OCI-LY7 (cell line): ENCODE results near the gene HRK. TPM values are rescaled to one million over a fixed set of nuclear protein-coding genes. Genes with fewer than 3 reads are reported as not detected.

Experiments used
- BruUV-seq: library from RNA; stranded (reverse); fragments of 400-500 nt; replicated peaks from 2 replicates; lab custom pipeline; 2021; lab: Mats Ljungman, UMichigan
- CTCF ChIA-PET: fragments of 300-600 bp; sonication (Branson Sonifier 250); formaldehyde crosslinking; loops from one replicate; lab custom pipeline; 2022; ENCODE audit warnings: antibody characterized with exemption; ENCODE audit not compliant: unreplicated experiment; lab: Charles Lee
- POLR2A ChIA-PET: fragments of 300-600 bp; sonication (Branson Sonifier 250); formaldehyde crosslinking; loops from one replicate; lab custom pipeline; 2022; ENCODE audit warnings: antibody characterized with exemption; lab: Charles Lee
- DNase-seq: peaks from one replicate; pipeline ENCODE4 v3.0.0-alpha.2; 2015; ENCODE audit warnings: low spot score
- H2AFZ ChIP-seq: fragments of 200-600 bp; sonication (generic), shearing (Covaris generic); 2 replicates; pipeline ENCODE4 v1.6.1; 2014; ENCODE audit warnings: mild to moderate bottlenecking, antibody characterized with exemption, low read length, moderate library complexity
- H3K27ac ChIP-seq: fragments of 200-600 bp; sonication (generic); 2 replicates; pipeline ENCODE4 v1.5.1; 2014; ENCODE audit warnings: mixed run types, low read depth, mild to moderate bottlenecking, moderate library complexity, low read length, inconsistent platforms; ENCODE audit not compliant: poor library complexity, severe bottlenecking
- H3K36me3 ChIP-seq: fragments of 200-600 bp; sonication (generic); 2 replicates; pipeline ENCODE4 v1.6.1; 2014; ENCODE audit warnings: mild to moderate bottlenecking, antibody characterized with exemption, low read length, moderate library complexity, mixed read lengths; ENCODE audit not compliant: insufficient read depth
- H3K4me1 ChIP-seq: fragments of 200-600 bp; sonication (generic); 2 replicates; pipeline ENCODE4 v1.5.1; 2014; ENCODE audit warnings: mild to moderate bottlenecking, low read length; ENCODE audit not compliant: insufficient read depth, poor library complexity, severe bottlenecking
- H3K4me2 ChIP-seq: fragments of 200-600 bp; sonication (generic); 2 replicates; pipeline ENCODE4 v1.6.1; 2014; ENCODE audit warnings: mild to moderate bottlenecking, low read length
- H3K4me3 ChIP-seq: fragments of 200-600 bp; sonication (generic); 2 replicates; pipeline ENCODE4 v1.5.1; 2014; ENCODE audit warnings: mild to moderate bottlenecking, low read depth, low read length; ENCODE audit not compliant: poor library complexity, severe bottlenecking
- H3K79me2 ChIP-seq: fragments of 200-600 bp; sonication (generic); 2 replicates; pipeline ENCODE4 v1.6.1; 2016; ENCODE audit warnings: low read depth, mild to moderate bottlenecking, low read length, moderate library complexity, mixed read lengths; ENCODE audit not compliant: insufficient read depth
- H3K9me2 ChIP-seq: fragments of 200-600 bp; sonication (generic); 2 replicates; pipeline ENCODE4 v1.6.1; 2016; ENCODE audit warnings: mild to moderate bottlenecking, low read length, mixed read lengths; ENCODE audit not compliant: insufficient read depth
- H3K9me3 ChIP-seq: fragments of 200-600 bp; sonication (generic); 2 replicates; pipeline ENCODE4 v1.6.1; 2014; ENCODE audit warnings: mild to moderate bottlenecking, mixed run types, low read length, mixed read lengths
- H4K20me1 ChIP-seq: fragments of 200-600 bp; sonication (generic); 2 replicates; pipeline ENCODE4 v1.6.1; 2014; ENCODE audit warnings: mild to moderate bottlenecking, antibody characterized with exemption, low read length, moderate library complexity, mixed read lengths; ENCODE audit not compliant: insufficient read depth
- EZH2phosphoT487 ChIP-seq: fragments of 200-600 bp; sonication (generic); IDR thresholded peaks from 2 replicates; pipeline ENCODE4 v1.6.1; 2018; ENCODE audit warnings: low read depth, borderline replicate concordance, mild to moderate bottlenecking, mixed run types, antibody characterized with exemption, low read length, moderate library complexity, mixed read lengths
- intact Hi-C: fragments of 100-400 bp; cut with micrococcal nuclease; formaldehyde crosslinking; loops from one replicate; pipeline ENCODE4 v1.10.0; 2022; ENCODE audit not compliant: unreplicated experiment
- total RNA-seq, 2 experiments: library from RNA; depleted of rRNA in 1 of 2; stranded (reverse); fragments of >200 nt in 1 of 2; shearing (Covaris generic) in 1 of 2; gene quantifications; 2 replicates each; pipeline ENCODE4 v1.2.3, GENCODE V29; 2014 to 2022
- TF ChIP-seq, protein P1 (sequence below): fragments of 200-600 bp; sonication (generic); conservative IDR thresholded peaks from 2 replicates; pipeline ENCODE4 v1.5.1; 2014; ENCODE audit warnings: mild to moderate bottlenecking, antibody characterized with exemption, low read length, moderate library complexity, mixed read lengths

The HRK gene
- total RNA-seq, 2 experiments from 2014 or later: 16.5 to 17.8 TPM

DNA sequence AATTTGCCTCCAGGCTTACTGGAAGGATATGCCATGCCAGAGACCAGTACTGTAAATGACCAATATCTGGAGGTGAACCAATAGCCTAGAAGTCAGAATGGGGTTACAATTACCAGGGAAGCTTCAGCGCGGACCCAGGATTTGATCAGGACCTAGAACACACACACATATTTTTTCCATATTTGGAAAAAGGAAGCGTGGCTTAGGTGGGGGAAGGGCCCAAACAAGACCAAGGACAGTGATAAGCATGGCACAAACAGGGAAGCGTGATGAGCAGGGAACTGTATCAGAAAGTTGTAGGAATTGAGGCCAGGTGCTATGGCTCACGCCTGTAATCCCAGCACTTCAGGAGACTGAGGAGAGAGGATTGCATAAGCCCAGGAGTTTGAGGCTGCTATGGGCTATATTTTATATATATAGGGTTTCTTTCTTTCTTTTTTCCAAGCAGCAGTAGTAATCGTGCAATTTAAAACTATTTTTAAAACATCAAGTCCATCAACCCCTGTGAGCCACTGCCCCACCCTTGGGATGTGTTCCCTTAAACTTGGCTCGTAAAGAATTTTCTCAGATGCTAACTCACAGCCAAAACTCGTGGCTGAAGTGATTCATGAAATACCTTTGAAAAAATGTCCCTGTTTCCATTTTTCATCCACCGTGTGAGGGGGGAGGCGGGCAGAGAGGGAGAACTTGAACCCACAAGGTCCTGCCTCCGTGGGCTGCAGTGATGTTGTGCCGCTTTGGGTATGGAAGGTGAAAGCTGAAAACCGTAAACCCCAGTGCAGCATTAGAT, 16.7 kb downstream of the HRK start:
- TF ChIP-seq EZH2phosphoT487: no peak
- TF ChIP-seq, protein P1, sequence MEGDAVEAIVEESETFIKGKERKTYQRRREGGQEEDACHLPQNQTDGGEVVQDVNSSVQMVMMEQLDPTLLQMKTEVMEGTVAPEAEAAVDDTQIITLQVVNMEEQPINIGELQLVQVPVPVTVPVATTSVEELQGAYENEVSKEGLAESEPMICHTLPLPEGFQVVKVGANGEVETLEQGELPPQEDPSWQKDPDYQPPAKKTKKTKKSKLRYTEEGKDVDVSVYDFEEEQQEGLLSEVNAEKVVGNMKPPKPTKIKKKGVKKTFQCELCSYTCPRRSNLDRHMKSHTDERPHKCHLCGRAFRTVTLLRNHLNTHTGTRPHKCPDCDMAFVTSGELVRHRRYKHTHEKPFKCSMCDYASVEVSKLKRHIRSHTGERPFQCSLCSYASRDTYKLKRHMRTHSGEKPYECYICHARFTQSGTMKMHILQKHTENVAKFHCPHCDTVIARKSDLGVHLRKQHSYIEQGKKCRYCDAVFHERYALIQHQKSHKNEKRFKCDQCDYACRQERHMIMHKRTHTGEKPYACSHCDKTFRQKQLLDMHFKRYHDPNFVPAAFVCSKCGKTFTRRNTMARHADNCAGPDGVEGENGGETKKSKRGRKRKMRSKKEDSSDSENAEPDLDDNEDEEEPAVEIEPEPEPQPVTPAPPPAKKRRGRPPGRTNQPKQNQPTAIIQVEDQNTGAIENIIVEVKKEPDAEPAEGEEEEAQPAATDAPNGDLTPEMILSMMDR: no peak
- H4K20me1 ChIP-seq: no peaks in the 10 kb centered on the region
- POLR2A ChIA-PET: no interaction called here
- CTCF ChIA-PET: interaction anchor here (1.2 kb wide), 1 partner anchor 155 kb away, joined by 3 read pairs; no protein-coding TSS in a partner anchor
- H3K4me2 ChIP-seq: no peak overlapping the region
- peaks cover 54% of the 10 kb centered on the region for H3K4me1 ChIP-seq
- no peak overlapping the region for H3K4me3 ChIP-seq
- no peak overlapping the region for H2AFZ ChIP-seq
- intact Hi-C loops: no loop called here
- no peaks in the 10 kb centered on the region; the same call in 1 of the 2 replicates for H3K36me3 ChIP-seq
- no peaks in the 10 kb centered on the region for H3K79me2 ChIP-seq
- no peak overlapping the region for H3K27ac ChIP-seq
- no peaks in the 10 kb centered on the region for H3K9me3 ChIP-seq
- DNase-seq: no peak
- H3K9me2 ChIP-seq: no peaks in the 10 kb centered on the region
- BruUV-seq: no TSS peak

- BruUV-seq: no TSS peak
- Histone ChIP-seq H4K20me1 (no peaks in the 10 kb centered on the region), H3K9me3 (no peaks in the 10 kb centered on the region), H3K79me2 (no peaks in the 10 kb centered on the region), H3K27ac (peak overlapping the region; percentile 39), H3K4me3 (no peak overlapping the region), H3K9me2 (no peaks in the 10 kb centered on the region), H3K4me2 (peak overlapping the region; percentile 12; the same call in 1 of the 2 replicates), H3K36me3 (no peaks in the 10 kb centered on the region; the same call in 1 of the 2 replicates), H2AFZ (no peak overlapping the region), H3K4me1 (peaks cover 67% of the 10 kb centered on the region)
- no peak for TF ChIP-seq EZH2phosphoT487
- TF ChIP-seq, protein P1: peak; percentile 98
- peak; percentile 53 for DNase-seq
- ChIA-PET POLR2A (interaction anchor here (0.7 to 1.4 kb wide), 5 partner anchors 17 to 154 kb away, joined by 3 to 5 read pairs (median 3); no protein-coding TSS in a partner anchor), CTCF (interaction anchor here (0.6 to 1.2 kb wide), 5 partner anchors 17 to 241 kb away, joined by 3 read pairs; no protein-coding TSS in a partner anchor)
- intact Hi-C loops: no loop called here
Measured at GRCh38 chr12:116863275-116863767, 17.9 kb downstream of the HRK start.
